ENCODE results near the gene MIPEP. TPM values are rescaled to one million over a fixed set of nuclear protein-coding genes. Genes with fewer than 3 reads are reported as not detected.

The MIPEP gene
- total RNA-seq, 1 experiment from 2014 or later = 24.7 TPM

DNA sequence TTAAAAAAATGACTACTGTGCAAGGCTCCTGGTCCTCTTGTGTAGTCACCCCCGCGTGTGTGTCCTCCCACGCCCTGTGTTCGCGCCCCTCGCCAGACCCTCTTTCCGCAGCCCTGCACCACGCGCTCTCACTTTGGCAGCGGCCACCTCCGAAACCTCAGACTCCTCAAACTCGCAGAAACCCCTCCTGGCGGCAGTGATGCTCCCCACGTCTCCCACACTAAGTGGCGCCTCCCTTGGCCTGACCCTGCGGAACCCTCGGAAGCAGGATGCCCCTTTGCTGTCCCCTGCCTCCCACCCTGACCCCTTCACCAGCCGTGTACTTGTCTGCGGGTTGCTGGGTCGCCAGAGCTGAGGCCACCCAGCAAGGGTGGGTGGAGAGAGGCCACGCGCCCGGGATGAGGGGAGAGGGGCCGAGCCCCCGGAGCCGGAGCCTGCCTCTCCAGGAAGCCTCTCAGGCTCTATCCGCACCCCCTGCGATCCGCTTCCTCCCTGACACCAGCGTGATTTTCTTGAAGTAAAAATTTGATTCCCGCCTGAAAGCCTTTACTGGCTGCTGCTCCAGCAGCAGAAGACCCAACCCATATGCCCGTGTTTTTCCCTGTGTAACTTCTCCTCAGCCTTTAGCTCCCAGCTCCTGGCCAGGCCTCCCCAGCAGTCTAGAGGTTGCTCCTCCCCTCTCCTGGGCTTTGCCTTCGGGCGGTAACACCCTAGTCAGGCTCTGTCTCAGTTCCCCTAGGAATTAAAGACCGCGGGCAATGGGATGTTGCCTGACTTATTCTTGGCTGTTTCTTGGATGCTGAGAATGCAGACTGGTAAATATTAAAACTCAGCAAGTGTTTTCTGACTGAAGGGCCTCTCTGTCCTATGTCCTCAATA is 55.2 kb downstream of the MIPEP start:
- CTCF ChIA-PET = interaction anchor here (0.6 kb wide), 1 partner anchor 656 kb away, joined by 3 read pairs; no protein-coding TSS in a partner anchor
- POLR2A ChIA-PET = no interaction called here
- H3K36me3 Mint-ChIP-seq (ENCODE audit: insufficient read depth, unreplicated experiment) = peaks cover 5% of the 10 kb centered on the region
- no peak overlapping the region for H3K27ac Mint-ChIP-seq (ENCODE audit: low read depth, unreplicated experiment)
- H3K4me3 Mint-ChIP-seq (ENCODE audit: unreplicated experiment) = no peak overlapping the region
- no peaks in the 10 kb centered on the region for H3K9me3 Mint-ChIP-seq (ENCODE audit: unreplicated experiment)
- no peaks in the 10 kb centered on the region for H3K4me1 Mint-ChIP-seq (ENCODE audit: insufficient read depth, unreplicated experiment)
- no TSS peak for BruUV-seq (replicated peaks)
- no peaks in the 10 kb centered on the region for H3K27me3 Mint-ChIP-seq (ENCODE audit: insufficient read depth, unreplicated experiment)
- DNase-seq (ENCODE audit: unreplicated experiment) = no peak
- intact Hi-C loops (cut with micrococcal nuclease) = no loop called here
- no peak for TF ChIP-seq CTCF (IDR thresholded peaks at IDR 0.05; ENCODE audit: unreplicated experiment)

DNA sequence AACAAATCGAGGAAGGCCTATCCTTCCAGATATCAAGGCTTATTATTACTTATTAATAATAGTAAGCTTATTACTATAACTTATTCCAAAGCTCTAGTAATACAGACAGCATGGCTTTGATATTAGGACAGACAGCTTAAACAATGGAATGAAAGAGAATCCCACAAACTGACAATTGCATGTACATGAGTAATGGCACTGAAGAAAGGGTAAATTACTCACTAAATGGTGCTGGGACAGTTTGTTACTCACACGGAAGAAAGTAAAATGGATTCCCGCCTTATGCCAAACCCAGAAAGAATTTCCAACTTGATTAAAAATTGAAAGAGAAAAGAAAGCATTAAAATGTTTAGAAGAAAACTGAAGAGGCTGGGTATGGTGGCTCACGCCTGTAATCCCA is 60.3 kb downstream of the MIPEP start:
- peak overlapping the region; percentile 25 for H3K27ac Mint-ChIP-seq (ENCODE audit: low read depth, unreplicated experiment)
- ChIA-PET POLR2A (no interaction called here), CTCF (no interaction called here)
- no peaks in the 10 kb centered on the region for H3K4me1 Mint-ChIP-seq (ENCODE audit: insufficient read depth, unreplicated experiment)
- no peaks in the 10 kb centered on the region for H3K27me3 Mint-ChIP-seq (ENCODE audit: insufficient read depth, unreplicated experiment)
- no peaks in the 10 kb centered on the region for H3K9me3 Mint-ChIP-seq (ENCODE audit: unreplicated experiment)
- BruUV-seq (replicated peaks) = no TSS peak
- TF ChIP-seq CTCF (IDR thresholded peaks at IDR 0.05; ENCODE audit: unreplicated experiment) = no peak
- intact Hi-C loops (cut with micrococcal nuclease) = no loop called here
- DNase-seq (ENCODE audit: unreplicated experiment) = peak; percentile 12
- H3K4me3 Mint-ChIP-seq (ENCODE audit: unreplicated experiment) = no peak overlapping the region
- H3K36me3 Mint-ChIP-seq (ENCODE audit: insufficient read depth, unreplicated experiment) = peaks cover 11% of the 10 kb centered on the region

DNA sequence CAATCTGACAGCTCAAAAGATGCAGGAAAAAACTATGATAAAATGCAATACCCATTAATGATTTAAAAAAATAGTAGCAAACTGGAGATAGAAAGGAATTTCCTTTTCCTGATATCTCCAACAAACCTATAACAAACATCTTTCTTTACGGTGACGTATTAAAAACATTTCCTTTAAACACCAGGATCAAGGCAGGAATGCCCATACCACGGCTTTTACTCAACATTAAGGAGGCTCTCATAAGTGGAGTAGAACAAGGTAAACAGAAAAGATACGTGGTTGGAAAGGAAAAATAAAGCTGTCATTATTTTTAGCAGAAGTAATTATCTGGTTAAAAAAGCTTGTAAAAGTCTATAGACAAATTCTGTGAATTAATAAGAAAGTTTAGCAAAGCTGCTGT is 61.1 kb downstream of the MIPEP start:
- no TSS peak for BruUV-seq (replicated peaks)
- no peaks in the 10 kb centered on the region for H3K4me1 Mint-ChIP-seq (ENCODE audit: insufficient read depth, unreplicated experiment)

More for the DNA sequence above, 61.1 kb downstream of the MIPEP start:
- CTCF ChIA-PET = no interaction called here
- no peaks in the 10 kb centered on the region for H3K27me3 Mint-ChIP-seq (ENCODE audit: insufficient read depth, unreplicated experiment)
- POLR2A ChIA-PET = no interaction called here
- no peaks in the 10 kb centered on the region for H3K9me3 Mint-ChIP-seq (ENCODE audit: unreplicated experiment)
- H3K27ac Mint-ChIP-seq (ENCODE audit: low read depth, unreplicated experiment) = no peak overlapping the region
- no peak for DNase-seq (ENCODE audit: unreplicated experiment)
- no peak for TF ChIP-seq CTCF (IDR thresholded peaks at IDR 0.05; ENCODE audit: unreplicated experiment)
- intact Hi-C loops (cut with micrococcal nuclease) = no loop called here
- no peak overlapping the region for H3K4me3 Mint-ChIP-seq (ENCODE audit: unreplicated experiment)
- H3K36me3 Mint-ChIP-seq (ENCODE audit: insufficient read depth, unreplicated experiment) = peaks cover 11% of the 10 kb centered on the region
